Gastrocnemius medialis (tissue), 4 donors: Measurements from ENCODE around the gene ZMAT3.

Experiments
- CTCF ChIP-seq, 5 experiments: fragments of 450-650 bp in 3 of 5; fragments of 200-600 bp in 2 of 5; sonication (generic) in 2 of 5; IDR thresholded peaks in 4 of 5; conservative IDR thresholded peaks in 1 of 5; 1 replicate in 4 of 5; 2 replicates in 1 of 5; pipeline ENCODE4 v1.5.1; 2016 to 2019; ENCODE audit warnings: antibody characterized with exemption in 5 of 5, mild to moderate bottlenecking in 3 of 5, moderate library complexity in 3 of 5
- POLR2A ChIP-seq, 2 donors: fragments of 450-650 bp; IDR thresholded peaks; one replicate each; pipeline ENCODE4 v1.6.1; 2017; ENCODE audit warnings: antibody characterized with exemption in 2 of 2, mild to moderate bottlenecking in 2 of 2, moderate library complexity in 2 of 2

DNA sequence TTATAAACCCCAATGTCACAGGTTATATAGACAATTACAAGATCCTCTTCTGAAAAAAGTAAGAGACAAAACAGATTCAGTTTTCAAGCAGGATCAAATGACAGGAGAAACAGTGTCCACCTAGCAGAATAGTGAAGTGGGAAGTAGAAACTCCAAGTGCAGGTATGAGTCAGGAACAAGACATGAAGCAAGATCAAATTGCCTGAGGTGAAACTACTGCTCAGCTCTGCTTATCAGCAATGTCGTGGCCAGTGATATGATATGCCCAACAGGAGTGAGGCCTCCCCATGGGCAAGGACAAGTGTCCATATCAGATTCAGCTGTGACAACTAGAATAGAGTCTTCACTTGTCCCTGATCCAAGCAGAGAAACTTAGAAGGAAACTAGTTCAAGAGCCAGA lies 100.0 kb downstream of the ZMAT3 start:
- TF ChIP-seq CTCF (IDR thresholded peaks at IDR 0.05 in 4 of 5, conservative IDR thresholded peaks at IDR 0.05 in 1 of 5) (no peak), POLR2A (IDR thresholded peaks at IDR 0.05) (no peak)
